A172 (cell line): Measurements from ENCODE around the gene POLR3A. TPM values are rescaled to one million over a fixed set of nuclear protein-coding genes. Genes with fewer than 3 reads are reported as not detected.

Source experiments
- total RNA-seq: library from RNA; depleted of rRNA; stranded (reverse); fragments of >200 nt; shearing (Covaris generic); gene quantifications from 2 replicates; pipeline ENCODE4 v1.2.3, GENCODE V29; 2014; rRNA removed

Gene POLR3A
- total RNA-seq, 1 experiment from 2014 or later = 8.3 TPM

Other genes starting within 250 kb of the POLR3A start
- 30.7 and 60.3 TPM in 2 replicates for gene DLG5, start 102.8 kb downstream of the POLR3A start, total RNA-seq
- 2,746 and 3,389 TPM in 2 replicates for gene RPS24, start 4.3 kb upstream of the POLR3A start, total RNA-seq